ENCODE results near the gene LRRC14B.
"Not testable (repeated sequence)": the region's sequence is repeated elsewhere in the genome, so short reads cannot be mapped to it uniquely, and the experiment has no call there.

LRRC14B gene

GRCh38 chr5:189976-190365 is 1.3 kb upstream of the LRRC14B start:
- Mint-ChIP-seq H3K4me1 (ENCODE audit: low read depth) (peaks cover 8% of the 10 kb centered on the region), H3K27me3 (ENCODE audit: low read depth) (no peaks in the 10 kb centered on the region), H3K9me3 (no peaks in the 10 kb centered on the region), H3K4me3 (no peak overlapping the region), H3K27ac (no peak overlapping the region), H3K36me3 (ENCODE audit: low read depth) (no peaks in the 10 kb centered on the region)

GRCh38 chr5:190366-191035 is 794 bp upstream of the LRRC14B start:
- Mint-ChIP-seq H3K36me3 (ENCODE audit: low read depth) (no peaks in the 10 kb centered on the region), H3K4me3 (no peak overlapping the region), H3K9me3 (no peaks in the 10 kb centered on the region), H3K27me3 (ENCODE audit: low read depth) (no peaks in the 10 kb centered on the region), H3K4me1 (ENCODE audit: low read depth) (peaks cover 8% of the 10 kb centered on the region), H3K27ac (no peak overlapping the region)

DNA sequence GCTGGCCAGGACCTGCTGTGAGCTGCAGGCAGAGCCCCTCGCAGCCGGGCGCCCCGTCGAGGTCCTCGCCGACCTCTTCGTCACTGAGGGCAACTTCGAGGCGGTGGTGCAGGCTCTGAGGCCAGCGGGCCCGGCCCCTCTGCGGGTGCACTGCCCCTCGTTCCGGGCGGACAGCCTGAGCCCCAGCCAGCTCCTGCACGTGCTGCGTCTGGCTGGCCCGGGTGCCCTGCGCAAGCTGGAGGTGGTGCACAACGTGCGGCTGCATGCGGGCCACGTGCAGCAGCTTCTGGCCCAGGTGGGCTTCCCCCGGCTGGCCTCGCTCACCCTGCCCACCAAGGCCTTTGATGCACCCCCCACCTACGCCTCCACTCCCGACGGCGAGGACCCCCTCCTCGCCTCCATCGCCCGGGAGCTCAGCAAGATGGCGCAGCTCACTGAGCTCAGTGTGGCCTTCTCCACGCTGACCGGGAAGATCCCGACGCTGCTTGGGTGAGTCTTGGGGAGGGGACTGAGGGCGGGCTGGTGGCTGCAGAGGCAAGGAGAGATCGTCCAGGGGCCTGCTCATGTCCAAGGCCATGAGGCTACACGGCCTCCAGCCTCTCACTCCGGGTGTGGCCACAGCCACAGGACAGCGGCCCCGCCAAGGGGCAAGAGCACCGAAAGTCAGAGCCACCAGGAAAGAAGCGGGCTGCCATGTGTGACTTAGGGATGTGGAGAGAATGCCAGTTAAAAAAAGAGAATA is 825 bp downstream of the LRRC14B start:
- Mint-ChIP-seq H3K27ac (no peak overlapping the region), H3K4me3 (no peak overlapping the region), H3K36me3 (ENCODE audit: low read depth) (no peaks in the 10 kb centered on the region), H3K4me1 (ENCODE audit: low read depth) (peaks cover 8% of the 10 kb centered on the region), H3K27me3 (ENCODE audit: low read depth) (no peaks in the 10 kb centered on the region), H3K9me3 (no peaks in the 10 kb centered on the region)

DNA sequence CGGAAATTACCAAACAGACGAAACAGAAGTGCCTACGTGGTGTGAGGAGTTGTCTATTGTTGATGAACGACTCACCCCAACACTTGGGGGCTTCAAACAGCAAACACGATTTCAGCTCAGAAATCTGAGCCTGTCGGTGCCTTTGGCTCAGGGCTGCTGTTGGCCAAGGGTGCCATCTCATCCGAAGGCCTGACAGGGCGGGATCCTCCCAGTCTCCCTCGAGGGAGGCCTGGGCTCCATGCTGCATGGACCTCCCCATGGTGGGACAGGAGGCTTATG is 1.3 kb downstream of the LRRC14B start:
- Mint-ChIP-seq H3K36me3 (ENCODE audit: low read depth) (no peaks in the 10 kb centered on the region), H3K27ac (no peak overlapping the region), H3K4me3 (no peak overlapping the region), H3K4me1 (ENCODE audit: low read depth) (peaks cover 8% of the 10 kb centered on the region), H3K9me3 (no peaks in the 10 kb centered on the region), H3K27me3 (ENCODE audit: low read depth) (no peaks in the 10 kb centered on the region)

DNA sequence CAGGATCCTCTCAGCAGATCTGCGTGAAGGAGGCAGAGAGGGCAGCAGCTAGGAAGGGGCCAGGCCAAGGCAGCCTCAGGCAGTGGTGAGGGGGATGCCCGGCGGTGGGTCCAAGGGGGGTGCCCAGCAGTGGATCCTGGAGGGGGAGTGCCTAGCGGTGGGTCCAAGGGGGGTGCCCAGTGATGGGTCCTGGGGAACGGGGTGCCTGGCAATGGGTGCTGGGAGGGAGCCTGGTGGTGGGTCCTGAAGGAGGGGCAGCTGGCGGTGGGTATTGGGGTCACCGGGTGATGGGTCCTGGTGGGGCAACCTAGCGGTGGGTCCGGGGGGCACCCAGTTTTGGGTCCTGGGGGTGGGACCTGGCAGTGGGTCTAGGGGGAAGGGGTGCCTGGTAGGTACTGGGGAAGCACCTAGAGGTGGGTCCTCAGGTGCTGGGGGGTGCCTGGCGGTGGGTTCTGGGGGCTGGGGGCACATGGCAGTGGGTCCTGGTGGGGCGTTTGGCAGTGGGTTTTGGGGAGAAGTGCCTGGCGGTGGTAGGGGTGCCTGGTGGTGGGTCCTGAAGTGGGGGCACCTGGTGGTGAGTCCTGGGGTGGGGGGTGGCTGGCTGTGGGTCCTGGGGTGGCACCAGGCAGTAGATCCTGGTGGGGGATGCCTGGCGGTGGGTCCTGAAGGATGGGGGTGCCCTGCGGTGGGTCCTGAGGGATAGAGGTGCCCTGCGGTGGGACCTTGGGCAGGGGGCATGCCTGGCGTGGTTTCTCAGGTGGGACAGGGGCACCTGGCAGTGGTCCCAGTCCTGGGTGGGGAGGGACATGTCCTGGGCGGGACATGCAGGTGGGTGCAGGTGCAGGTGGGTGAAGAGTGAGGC is 1.9 kb downstream of the LRRC14B start:
- peaks cover 8% of the 10 kb centered on the region for H3K4me1 Mint-ChIP-seq (ENCODE audit: low read depth)
- H3K4me3 Mint-ChIP-seq: no peak overlapping the region
- H3K9me3 Mint-ChIP-seq: no peaks in the 10 kb centered on the region
- H3K27ac Mint-ChIP-seq: no peak overlapping the region
- no peaks in the 10 kb centered on the region for H3K27me3 Mint-ChIP-seq (ENCODE audit: low read depth)
- H3K36me3 Mint-ChIP-seq (ENCODE audit: low read depth): no peaks in the 10 kb centered on the region

DNA sequence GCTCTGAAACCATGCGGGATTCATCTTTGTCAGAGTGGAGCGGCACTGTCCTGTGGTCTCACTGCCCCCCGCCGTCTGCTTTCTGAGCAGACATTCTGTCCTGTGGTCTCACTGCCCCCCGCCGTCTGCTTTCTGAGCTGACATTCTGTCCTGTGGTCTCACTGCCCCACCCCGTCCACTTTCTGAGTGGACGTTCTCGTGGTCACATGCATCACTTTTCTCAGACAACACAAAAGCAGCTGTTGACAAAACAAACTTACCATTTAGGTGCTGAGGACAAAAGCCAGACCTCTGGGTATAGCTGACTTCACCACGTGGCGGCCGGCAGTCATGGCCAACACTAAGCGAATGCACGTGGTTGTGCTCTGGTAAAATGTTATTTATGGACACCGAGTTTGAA is 2.8 kb downstream of the LRRC14B start:
- H3K9me3 Mint-ChIP-seq: no peaks in the 10 kb centered on the region
- H3K27ac Mint-ChIP-seq: no peak overlapping the region
- H3K4me1 Mint-ChIP-seq (ENCODE audit: low read depth): peaks cover 3% of the 10 kb centered on the region
- H3K36me3 Mint-ChIP-seq (ENCODE audit: low read depth): no peaks in the 10 kb centered on the region
- no peak overlapping the region for H3K4me3 Mint-ChIP-seq
- no peaks in the 10 kb centered on the region for H3K27me3 Mint-ChIP-seq (ENCODE audit: low read depth)

DNA sequence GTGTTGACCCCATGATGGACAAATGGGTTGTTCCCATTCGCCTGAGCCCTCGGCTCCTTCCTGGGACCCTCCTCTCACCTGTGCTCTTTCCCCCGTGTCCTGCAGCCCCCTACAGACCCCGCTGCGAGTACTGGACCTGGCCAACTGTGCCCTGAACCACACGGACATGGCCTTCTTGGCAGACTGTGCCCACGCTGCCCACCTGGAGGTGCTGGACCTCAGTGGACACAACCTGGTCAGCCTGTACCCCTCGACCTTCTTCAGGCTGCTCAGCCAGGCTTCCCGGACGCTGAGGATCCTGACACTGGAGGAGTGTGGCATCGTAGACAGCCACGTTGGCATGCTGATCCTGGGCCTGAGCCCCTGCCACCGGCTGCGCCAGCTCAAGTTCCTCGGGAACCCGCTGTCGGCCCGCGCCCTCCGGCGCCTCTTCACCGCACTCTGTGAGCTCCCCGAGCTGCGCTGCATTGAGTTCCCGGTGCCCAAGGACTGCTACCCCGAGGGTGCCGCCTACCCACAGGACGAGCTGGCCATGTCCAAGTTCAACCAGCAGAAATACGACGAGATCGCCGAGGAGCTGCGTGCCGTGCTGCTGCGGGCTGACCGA is 3.4 kb downstream of the LRRC14B start:
- no peaks in the 10 kb centered on the region for H3K36me3 Mint-ChIP-seq (ENCODE audit: low read depth)
- no peak overlapping the region for H3K27ac Mint-ChIP-seq
- H3K9me3 Mint-ChIP-seq: no peaks in the 10 kb centered on the region
- peaks cover 3% of the 10 kb centered on the region for H3K4me1 Mint-ChIP-seq (ENCODE audit: low read depth)
- no peaks in the 10 kb centered on the region for H3K27me3 Mint-ChIP-seq (ENCODE audit: low read depth)
- no peak overlapping the region for H3K4me3 Mint-ChIP-seq

DNA sequence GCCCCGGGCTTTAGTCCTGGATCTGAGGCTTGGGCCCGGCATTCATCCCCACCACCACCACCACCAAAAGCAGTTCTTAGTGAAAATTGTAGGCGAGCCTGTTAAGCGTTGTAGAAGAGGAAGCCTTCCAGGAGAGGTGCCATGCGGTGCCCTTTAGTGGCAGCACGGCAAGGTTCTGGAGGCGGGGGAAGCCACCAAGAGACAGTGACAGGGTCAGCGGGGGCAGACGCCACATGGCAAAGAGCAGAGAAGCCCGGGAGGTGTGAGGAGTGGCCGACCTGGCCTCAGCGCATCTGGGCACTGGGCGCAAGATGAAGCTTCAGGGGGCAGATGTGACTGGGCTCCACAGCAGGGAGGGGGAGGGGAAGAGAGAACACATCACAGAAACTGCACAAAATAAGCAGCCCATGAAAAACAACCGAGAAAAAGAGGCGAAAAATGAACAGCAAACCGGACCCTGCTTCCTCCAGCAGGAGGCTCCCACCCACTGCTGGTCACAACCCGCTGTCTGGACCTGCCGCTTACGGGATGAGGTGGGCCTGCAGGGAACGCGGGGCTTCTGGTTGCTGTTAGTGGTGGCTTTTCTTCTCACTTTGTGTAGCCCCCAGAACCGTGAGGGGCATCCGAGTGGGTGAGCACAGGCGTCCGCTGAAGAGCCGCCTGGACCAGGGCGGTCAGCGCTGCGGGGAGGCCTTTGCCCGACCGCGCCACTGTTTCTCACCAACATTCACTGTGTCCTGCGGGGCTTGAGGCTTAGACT is 4.3 kb downstream of the LRRC14B start:
- H3K4me3 Mint-ChIP-seq: no peak overlapping the region
- no peaks in the 10 kb centered on the region for H3K27me3 Mint-ChIP-seq (ENCODE audit: low read depth)
- no peak overlapping the region for H3K27ac Mint-ChIP-seq
- H3K36me3 Mint-ChIP-seq (ENCODE audit: low read depth): no peaks in the 10 kb centered on the region
- no peaks in the 10 kb centered on the region for H3K9me3 Mint-ChIP-seq
- no peaks in the 10 kb centered on the region for H3K4me1 Mint-ChIP-seq (ENCODE audit: low read depth)

DNA sequence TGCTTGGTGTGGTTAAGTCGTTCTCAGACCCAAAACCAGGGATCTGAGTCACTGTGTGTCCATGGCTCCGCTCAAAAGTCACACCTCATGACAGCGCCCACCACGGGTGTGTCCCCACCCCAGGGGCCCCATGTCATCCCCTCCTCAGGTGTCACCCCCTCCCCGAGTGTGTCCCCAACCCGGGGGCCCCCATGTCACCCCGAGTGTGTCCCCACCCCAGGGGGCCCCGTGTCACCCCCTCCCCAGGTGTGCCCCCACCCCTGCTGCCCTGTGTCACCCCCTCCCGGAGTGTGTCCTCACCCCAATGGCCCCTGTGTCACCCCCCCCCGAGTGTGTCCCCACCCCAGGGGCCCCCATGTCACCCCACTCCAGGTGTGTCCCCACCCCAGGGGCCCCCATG is 5.1 kb downstream of the LRRC14B start:
- Mint-ChIP-seq H3K27me3 (ENCODE audit: low read depth) (no peaks in the 10 kb centered on the region), H3K27ac (no peak overlapping the region), H3K4me1 (ENCODE audit: low read depth) (no peaks in the 10 kb centered on the region), H3K9me3 (no peaks in the 10 kb centered on the region), H3K4me3 (no peak overlapping the region), H3K36me3 (ENCODE audit: low read depth) (no peaks in the 10 kb centered on the region)

GRCh38 chr5:197031-197430 is 5.7 kb downstream of the LRRC14B start:
- not testable (repeated sequence) for H3K27ac Mint-ChIP-seq; H3K4me3 Mint-ChIP-seq; H3K4me1 Mint-ChIP-seq (ENCODE audit: low read depth); H3K27me3 Mint-ChIP-seq (ENCODE audit: low read depth); H3K9me3 Mint-ChIP-seq; H3K36me3 Mint-ChIP-seq (ENCODE audit: low read depth)

DNA sequence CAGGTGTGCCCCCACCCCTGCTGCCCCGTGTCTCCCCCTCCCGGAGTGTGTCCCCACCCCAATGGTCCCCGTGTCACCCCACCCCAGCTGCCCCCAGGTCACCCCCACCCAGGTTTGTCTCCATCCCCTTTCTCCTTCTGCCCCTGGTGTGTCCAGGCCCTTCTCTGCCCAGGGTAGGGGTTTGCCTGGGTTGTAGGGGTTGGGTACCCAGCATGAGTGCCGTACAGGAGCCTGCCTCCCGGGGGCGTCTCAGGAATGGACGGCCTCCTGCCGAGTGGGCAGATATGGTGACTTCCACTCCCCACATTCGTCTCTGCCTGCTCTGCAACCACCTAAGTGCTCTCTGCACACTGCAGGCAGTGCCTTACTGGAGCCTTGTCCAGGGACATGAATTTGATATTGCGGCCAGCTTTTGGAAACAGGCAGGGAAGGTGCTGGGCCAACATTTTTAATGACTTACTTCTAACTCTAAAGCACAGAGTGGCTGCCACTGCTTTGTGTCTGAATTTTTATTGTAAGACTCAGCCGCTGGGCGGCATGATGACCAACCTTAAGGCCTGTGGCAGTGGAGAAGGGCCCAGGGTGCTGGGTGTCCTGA is 6.7 kb downstream of the LRRC14B start:
- no peak overlapping the region for H3K4me3 Mint-ChIP-seq
- H3K36me3 Mint-ChIP-seq (ENCODE audit: low read depth): peaks cover 1% of the 10 kb centered on the region
- H3K27me3 Mint-ChIP-seq (ENCODE audit: low read depth): no peaks in the 10 kb centered on the region
- no peaks in the 10 kb centered on the region for H3K4me1 Mint-ChIP-seq (ENCODE audit: low read depth)
- H3K9me3 Mint-ChIP-seq: no peaks in the 10 kb centered on the region
- H3K27ac Mint-ChIP-seq: no peak overlapping the region

DNA sequence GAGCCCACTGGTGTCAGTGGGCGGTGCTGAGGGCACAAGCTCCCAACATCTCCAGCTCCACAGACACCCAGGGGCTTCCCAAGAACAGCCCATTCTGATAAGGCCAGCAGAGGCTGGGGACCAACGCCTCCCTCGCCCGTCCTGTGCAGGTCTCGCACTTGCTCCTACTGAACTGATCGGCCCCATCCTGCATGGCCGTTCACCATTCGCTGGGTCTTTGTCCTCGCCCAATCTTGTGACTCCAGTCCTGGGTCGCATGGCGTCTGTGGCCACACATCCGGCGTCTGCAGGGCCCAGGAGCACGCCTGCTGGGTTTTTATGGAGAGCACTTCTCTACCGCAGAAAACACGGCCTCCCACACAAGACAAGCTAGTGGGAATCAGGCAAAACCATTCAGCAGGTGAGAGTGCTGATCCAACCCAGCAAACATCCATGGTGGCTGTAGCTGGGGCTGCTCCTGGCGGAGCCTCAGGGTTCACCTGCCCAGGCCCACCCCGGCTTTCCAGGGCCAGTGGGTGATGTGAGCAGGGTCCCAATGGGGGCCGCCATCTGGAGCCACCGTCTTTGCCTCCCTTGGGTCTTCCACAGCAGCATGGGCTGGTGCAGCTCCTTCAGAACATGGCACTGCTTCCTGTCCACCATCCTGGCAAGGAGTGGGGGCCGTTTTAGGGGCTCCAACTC is 7.4 kb downstream of the LRRC14B start:
- H3K27me3 Mint-ChIP-seq (ENCODE audit: low read depth): no peaks in the 10 kb centered on the region
- H3K9me3 Mint-ChIP-seq: no peaks in the 10 kb centered on the region
- H3K27ac Mint-ChIP-seq: no peak overlapping the region
- no peak overlapping the region for H3K4me3 Mint-ChIP-seq
- no peaks in the 10 kb centered on the region for H3K4me1 Mint-ChIP-seq (ENCODE audit: low read depth)
- H3K36me3 Mint-ChIP-seq (ENCODE audit: low read depth): peaks cover 1% of the 10 kb centered on the region

GRCh38 chr5:199197-199949 is 8.1 kb downstream of the LRRC14B start:
- no peak overlapping the region for H3K27ac Mint-ChIP-seq
- no peaks in the 10 kb centered on the region for H3K27me3 Mint-ChIP-seq (ENCODE audit: low read depth)
- no peak overlapping the region for H3K4me3 Mint-ChIP-seq
- H3K36me3 Mint-ChIP-seq (ENCODE audit: low read depth): peaks cover 1% of the 10 kb centered on the region
- H3K9me3 Mint-ChIP-seq: no peaks in the 10 kb centered on the region
- H3K4me1 Mint-ChIP-seq (ENCODE audit: low read depth): no peaks in the 10 kb centered on the region

Measured in T-helper 1 cell treated with Interleukin-12 subunit alpha and Interleukin-12 subunit beta and Interleukin-4 antibody, amounts not matched to agents 30 μg/mL and 1 μg/mL, for 36 hours (primary cell).